PC-9 (cell line): ENCODE data around the gene ANO4. TPM values are rescaled to one million over a fixed set of nuclear protein-coding genes. Genes with fewer than 3 reads are reported as not detected.

Experiments
- BruUV-seq: library from RNA; stranded (reverse); fragments of 400-500 nt; replicated peaks from 2 replicates; lab custom pipeline; 2021; lab: Mats Ljungman, UMichigan
- CTCF ChIA-PET: fragments of 300-600 bp; sonication (Branson Sonifier 250); formaldehyde crosslinking; loops from one replicate; lab custom pipeline; 2022; ENCODE audit warnings: antibody characterized with exemption; lab: Charles Lee
- POLR2A ChIA-PET: fragments of 300-600 bp; sonication (Branson Sonifier 250); formaldehyde crosslinking; loops from one replicate; lab custom pipeline; 2022; ENCODE audit warnings: antibody characterized with exemption; ENCODE audit not compliant: unreplicated experiment; lab: Charles Lee
- DNase-seq, 2 experiments: peaks; one replicate each; pipeline versions ENCODE4 v3.0.0 to v3.0.0-alpha.2; 2015 to 2022; ENCODE audit warnings: mixed read lengths in 1 of 2
- H2AFZ ChIP-seq: fragments of 200-600 bp; sonication (generic); 2 replicates; pipeline ENCODE4 v1.8.1; 2017; ENCODE audit warnings: antibody characterized with exemption
- H3F3A ChIP-seq: fragments of 200-600 bp; sonication (generic); 2 replicates; pipeline ENCODE4 v1.8.1; 2017; ENCODE audit warnings: antibody characterized with exemption, mild to moderate bottlenecking, low read depth; ENCODE audit not compliant: insufficient read depth
- H3K27ac ChIP-seq: fragments of 200-600 bp; sonication (generic); 2 replicates; pipeline ENCODE4 v1.6.1; 2016; ENCODE audit warnings: mixed run types
- H3K27me3 ChIP-seq: fragments of 200-600 bp; sonication (generic); 2 replicates; pipeline ENCODE4 v1.6.1; 2016; ENCODE audit warnings: low read depth, mixed run types; ENCODE audit not compliant: insufficient read depth
- H3K36me3 ChIP-seq: fragments of 200-600 bp; sonication (generic); 2 replicates; pipeline ENCODE4 v1.6.1; 2016; ENCODE audit warnings: low read depth, mixed run types
- H3K4me1 ChIP-seq: fragments of 200-600 bp; sonication (generic); replicated peaks from 2 replicates; pipeline ENCODE4 v1.6.1; 2016; ENCODE audit warnings: mixed run types; ENCODE audit not compliant: insufficient read depth
- H3K4me2 ChIP-seq: fragments of 200-600 bp; sonication (generic); 2 replicates; pipeline ENCODE4 v1.6.1; 2017; ENCODE audit warnings: mixed run types
- H3K4me3 ChIP-seq: fragments of 200-600 bp; sonication (generic); 2 replicates; pipeline ENCODE4 v1.6.1; 2016; ENCODE audit warnings: mixed run types
- H3K79me2 ChIP-seq: fragments of 200-600 bp; sonication (generic); 2 replicates; pipeline ENCODE4 v1.6.1; 2017; ENCODE audit warnings: low read depth, mixed run types
- H3K9me2 ChIP-seq: fragments of 200-600 bp; sonication (generic); 2 replicates; pipeline ENCODE4 v1.8.1; 2017; ENCODE audit warnings: mild to moderate bottlenecking; ENCODE audit not compliant: insufficient read depth
- H3K9me3 ChIP-seq: fragments of 200-600 bp; sonication (generic); 2 replicates; pipeline ENCODE4 v1.8.1; 2016; ENCODE audit warnings: low read depth; ENCODE audit not compliant: insufficient read depth
- H4K20me1 ChIP-seq: fragments of 200-600 bp; sonication (generic); 2 replicates; pipeline ENCODE4 v1.8.1; 2017; ENCODE audit not compliant: insufficient read depth
- EZH2 ChIP-seq: fragments of 200-600 bp; sonication (generic); IDR thresholded peaks from 2 replicates; pipeline ENCODE4 v1.8.0; 2017; ENCODE audit warnings: antibody characterized with exemption, low read depth
- intact Hi-C: fragments of 100-400 bp; cut with micrococcal nuclease; formaldehyde crosslinking; loops from one replicate; pipeline ENCODE4 v1.10.0; 2022; ENCODE audit not compliant: unreplicated experiment
- total RNA-seq: library from RNA; stranded (reverse); gene quantifications from 2 replicates; pipeline ENCODE4 v1.2.3, GENCODE V29; 2021
- TF ChIP-seq, protein P1 (sequence below): fragments of 200-600 bp; sonication (generic); conservative IDR thresholded peaks from 2 replicates; pipeline ENCODE4 v1.6.1; 2017; ENCODE audit warnings: mixed run types, antibody characterized with exemption, mild to moderate bottlenecking, moderate library complexity

The ANO4 gene
- total RNA-seq, 1 experiment from 2014 or later, result not detected

- no peak for DNase-seq
- H2AFZ ChIP-seq, result no peak overlapping the region
- CTCF ChIA-PET, result no interaction called here
- H3K9me3 ChIP-seq, result no peaks in the 10 kb centered on the region
- BruUV-seq, result no TSS peak
- no peaks in the 10 kb centered on the region for H3K79me2 ChIP-seq
- no peak overlapping the region for H3K27ac ChIP-seq
- no peaks in the 10 kb centered on the region for H3K36me3 ChIP-seq
- H3K4me2 ChIP-seq, result no peak overlapping the region
- H3K27me3 ChIP-seq, result no peaks in the 10 kb centered on the region
- no peaks in the 10 kb centered on the region for H3K4me1 ChIP-seq
- H4K20me1 ChIP-seq, result no peaks in the 10 kb centered on the region
- no peaks in the 10 kb centered on the region for H3F3A ChIP-seq
- POLR2A ChIA-PET, result no interaction called here
- TF ChIP-seq, protein P1, sequence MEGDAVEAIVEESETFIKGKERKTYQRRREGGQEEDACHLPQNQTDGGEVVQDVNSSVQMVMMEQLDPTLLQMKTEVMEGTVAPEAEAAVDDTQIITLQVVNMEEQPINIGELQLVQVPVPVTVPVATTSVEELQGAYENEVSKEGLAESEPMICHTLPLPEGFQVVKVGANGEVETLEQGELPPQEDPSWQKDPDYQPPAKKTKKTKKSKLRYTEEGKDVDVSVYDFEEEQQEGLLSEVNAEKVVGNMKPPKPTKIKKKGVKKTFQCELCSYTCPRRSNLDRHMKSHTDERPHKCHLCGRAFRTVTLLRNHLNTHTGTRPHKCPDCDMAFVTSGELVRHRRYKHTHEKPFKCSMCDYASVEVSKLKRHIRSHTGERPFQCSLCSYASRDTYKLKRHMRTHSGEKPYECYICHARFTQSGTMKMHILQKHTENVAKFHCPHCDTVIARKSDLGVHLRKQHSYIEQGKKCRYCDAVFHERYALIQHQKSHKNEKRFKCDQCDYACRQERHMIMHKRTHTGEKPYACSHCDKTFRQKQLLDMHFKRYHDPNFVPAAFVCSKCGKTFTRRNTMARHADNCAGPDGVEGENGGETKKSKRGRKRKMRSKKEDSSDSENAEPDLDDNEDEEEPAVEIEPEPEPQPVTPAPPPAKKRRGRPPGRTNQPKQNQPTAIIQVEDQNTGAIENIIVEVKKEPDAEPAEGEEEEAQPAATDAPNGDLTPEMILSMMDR, result no peak
- no peak for TF ChIP-seq EZH2
- intact Hi-C loops, result no loop called here
- H3K9me2 ChIP-seq, result no peaks in the 10 kb centered on the region
- H3K4me3 ChIP-seq, result no peak overlapping the region
These were observed 167.6 kb downstream of the ANO4 start for GRCh38 chr12:100962086-100962712.

DNA sequence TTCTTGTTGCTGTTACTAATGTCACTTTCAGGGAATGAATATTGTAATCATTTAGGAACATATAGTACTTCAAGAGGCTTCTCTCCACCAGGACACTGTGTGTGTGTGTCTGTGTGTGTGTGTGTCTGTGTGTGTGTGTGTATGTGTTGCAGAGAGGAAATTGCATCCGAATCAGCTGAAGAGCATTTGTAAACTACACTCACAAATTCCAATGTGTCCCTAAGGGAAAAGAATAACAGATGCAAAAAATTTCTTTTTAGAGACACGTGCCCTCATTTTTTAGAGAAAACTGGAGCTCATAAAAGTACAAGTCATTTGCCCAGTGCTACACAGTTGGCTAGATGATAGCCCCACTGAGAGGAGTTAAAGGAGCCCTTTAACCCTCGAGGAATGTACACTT lies 168.8 kb downstream of the ANO4 start:
- no peaks in the 10 kb centered on the region for H3K79me2 ChIP-seq
- H3F3A ChIP-seq, result no peaks in the 10 kb centered on the region
- no peak overlapping the region for H2AFZ ChIP-seq
- POLR2A ChIA-PET, result no interaction called here
- no peak for DNase-seq
- H3K9me3 ChIP-seq, result no peaks in the 10 kb centered on the region
- H3K4me2 ChIP-seq, result no peak overlapping the region
- no peaks in the 10 kb centered on the region for H3K27me3 ChIP-seq
- BruUV-seq, result no TSS peak
- no peaks in the 10 kb centered on the region for H3K4me1 ChIP-seq
- H3K9me2 ChIP-seq, result no peaks in the 10 kb centered on the region
- intact Hi-C loops, result no loop called here
- H3K27ac ChIP-seq, result no peak overlapping the region
- H3K36me3 ChIP-seq, result no peaks in the 10 kb centered on the region
- no peak overlapping the region for H3K4me3 ChIP-seq
- TF ChIP-seq, protein P1, result no peak
- TF ChIP-seq EZH2, result no peak
- no peaks in the 10 kb centered on the region for H4K20me1 ChIP-seq
- CTCF ChIA-PET, result no interaction called here

DNA sequence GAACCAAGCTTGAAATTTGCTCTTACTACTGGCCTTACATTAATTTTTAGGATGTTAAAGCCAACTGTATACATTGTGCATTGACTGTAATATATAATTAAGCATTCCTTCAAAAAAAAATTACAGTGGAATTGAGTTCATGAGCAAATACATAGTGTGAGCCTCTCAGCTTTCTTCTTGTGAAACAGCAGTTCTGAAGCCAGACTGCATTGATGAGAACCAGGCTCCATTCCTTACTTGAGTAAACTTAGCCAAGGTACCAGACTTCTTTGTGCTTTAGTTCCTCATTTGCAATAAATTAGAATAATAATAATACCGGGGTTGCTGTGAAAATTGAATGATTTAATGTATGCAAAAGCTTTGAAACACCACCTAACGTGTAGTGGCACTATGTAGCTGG lies 169.5 kb downstream of the ANO4 start:
- ChIA-PET CTCF (no interaction called here), POLR2A (no interaction called here)
- H3F3A ChIP-seq, result no peaks in the 10 kb centered on the region
- H4K20me1 ChIP-seq, result no peaks in the 10 kb centered on the region
- H3K4me2 ChIP-seq, result no peak overlapping the region
- H3K79me2 ChIP-seq, result no peaks in the 10 kb centered on the region
- intact Hi-C loops, result no loop called here
- DNase-seq, result no peak
- no peaks in the 10 kb centered on the region for H3K4me1 ChIP-seq
- no peaks in the 10 kb centered on the region for H3K27me3 ChIP-seq
- no peak overlapping the region for H2AFZ ChIP-seq
- no TSS peak for BruUV-seq
- no peaks in the 10 kb centered on the region for H3K9me3 ChIP-seq
- H3K4me3 ChIP-seq, result no peak overlapping the region
- H3K36me3 ChIP-seq, result no peaks in the 10 kb centered on the region
- H3K27ac ChIP-seq, result no peak overlapping the region
- H3K9me2 ChIP-seq, result no peaks in the 10 kb centered on the region
- no peak for TF ChIP-seq EZH2

- ChIA-PET CTCF (no interaction called here), POLR2A (no interaction called here)
- no peaks in the 10 kb centered on the region for H3K27me3 ChIP-seq
- no peaks in the 10 kb centered on the region for H3K9me3 ChIP-seq
- intact Hi-C loops, result no loop called here
- no peak overlapping the region for H3K4me2 ChIP-seq
- DNase-seq, result no peak
- no peak overlapping the region for H3K4me3 ChIP-seq
- no peaks in the 10 kb centered on the region for H3F3A ChIP-seq
- no peaks in the 10 kb centered on the region for H4K20me1 ChIP-seq
- H3K79me2 ChIP-seq, result no peaks in the 10 kb centered on the region
- H3K27ac ChIP-seq, result no peak overlapping the region
- no peaks in the 10 kb centered on the region for H3K4me1 ChIP-seq
- no peak overlapping the region for H2AFZ ChIP-seq
- BruUV-seq, result no TSS peak
- TF ChIP-seq, protein P1, result no peak
- TF ChIP-seq EZH2, result no peak
- no peaks in the 10 kb centered on the region for H3K36me3 ChIP-seq
- H3K9me2 ChIP-seq, result no peaks in the 10 kb centered on the region
These were observed 172.6 kb downstream of the ANO4 start for GRCh38 chr12:100967189-100967588.
